ENCODE data around the gene EML3. TPM values are rescaled to one million over a fixed set of nuclear protein-coding genes. Genes with fewer than 3 reads are reported as not detected.

EML3 gene
- total and polyA plus RNA-seq, 2 of the 13 experiments (the other 11 are each of a cell fraction or from before 2014, with no cell fraction given), result 10.6 to 12.3 TPM

- TF ChIP-seq KDM3A (CRISPR knock-in tag; IDR thresholded peaks at IDR 0.05; ENCODE audit: low read depth) (peak; percentile 77; the same call in 1 of the 2 replicates), ZNF513 (CRISPR knock-in tag; conservative IDR thresholded peaks at IDR 0.05) (no peak), PREB (CRISPR knock-in tag; IDR thresholded peaks at IDR 0.05) (0 out of 2 replicates have a peak, but pooled peaks have one; percentile 19), HOXA3 (CRISPR knock-in tag; IDR thresholded peaks at IDR 0.05) (peak; percentile 96), ZNF441 (CRISPR knock-in tag; IDR thresholded peaks at IDR 0.05; ENCODE audit: borderline replicate concordance) (no peak; the same call in 1 of the 2 replicates), MED1 (CRISPR knock-in tag; IDR thresholded peaks at IDR 0.05) (peak; percentile 78), AFF4 (CRISPR knock-in tag; IDR thresholded peaks at IDR 0.05) (no peak), PAF1 (CRISPR knock-in tag; IDR thresholded peaks at IDR 0.05) (peak; percentile 71; the same call in 1 of the 2 replicates), ZNF784 (CRISPR knock-in tag; IDR thresholded peaks at IDR 0.05; ENCODE audit: borderline replicate concordance) (peak; percentile 99), TAF1 (CRISPR knock-in tag; IDR thresholded peaks at IDR 0.05) (peak; percentile 62), RBM22 (optimal IDR thresholded peaks at IDR 0.05; ENCODE audit: low read length) (no peak), CSRNP1 (CRISPR knock-in tag; IDR thresholded peaks at IDR 0.05) (peak; percentile 75; the same call in 1 of the 2 replicates), ZMYM3 (CRISPR knock-in tag; IDR thresholded peaks at IDR 0.05) (0 out of 2 replicates have a peak, but pooled peaks have one; percentile 14), CREB3 (CRISPR knock-in tag; IDR thresholded peaks at IDR 0.05) (0 out of 2 replicates have a peak, but pooled peaks have one; percentile 40), SMAD9 (CRISPR knock-in tag; IDR thresholded peaks at IDR 0.05) (peak; percentile 92; the same call in 1 of the 2 replicates), ZNF296 (CRISPR knock-in tag; conservative IDR thresholded peaks at IDR 0.05) (no peak), ZNF232 (CRISPR knock-in tag; IDR thresholded peaks at IDR 0.05; ENCODE audit: borderline replicate concordance) (peak; percentile 88), ZBTB42 (CRISPR knock-in tag; IDR thresholded peaks at IDR 0.05) (peak; percentile 66; the same call in 1 of the 2 replicates)
Measured at GRCh38 chr11:62621567-62622470, 9.2 kb upstream of the EML3 start, which contains the start of gene B3GAT3 (continued).

Data from HepG2 (cell line).